Activated CD8-positive, alpha-beta memory T cell treated with anti-CD3 and anti-CD28 coated beads, Interleukin-2, amount 50 U/mL, for 4 hours (primary cell): Measurements from ENCODE around the gene FLAD1.
"Not testable (repeated sequence)": the region's sequence is repeated elsewhere in the genome, so short reads cannot be mapped to it uniquely, and the experiment has no call there.

ENCODE experiments used
- DNase-seq: peaks from one replicate; pipeline ENCODE4 v3.0.0-alpha.2; 2020

The FLAD1 gene

DNA sequence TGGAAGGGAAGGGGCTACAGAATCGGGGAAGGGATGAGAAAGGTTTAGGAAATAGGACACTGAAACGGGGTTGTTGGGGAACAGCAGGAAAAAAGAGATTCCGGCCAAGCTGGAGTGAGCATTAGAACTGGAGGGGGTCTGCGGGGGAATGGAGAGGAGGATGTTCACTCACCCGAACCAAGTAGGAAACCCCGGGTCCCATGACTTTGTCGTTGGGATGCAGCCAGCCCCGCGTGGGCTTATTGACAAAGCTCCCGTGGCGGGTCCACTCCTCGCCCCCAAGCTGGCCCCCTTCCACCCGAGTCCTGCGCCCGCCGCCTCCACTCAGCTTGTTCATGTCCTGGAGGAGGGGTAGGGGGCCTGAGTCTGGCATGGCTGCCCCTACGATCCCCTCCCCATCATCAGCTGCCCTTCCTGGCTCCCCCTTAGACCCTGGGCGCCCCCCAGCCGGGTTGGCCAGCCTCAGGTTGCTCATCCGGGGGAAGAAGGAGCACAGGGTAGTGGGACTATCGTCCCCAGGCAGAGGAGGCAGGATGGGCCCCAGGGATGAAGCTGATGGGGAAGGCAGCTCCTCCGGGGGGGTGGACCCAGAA is 13.2 kb upstream of the FLAD1 start:
- no peak for DNase-seq

DNA sequence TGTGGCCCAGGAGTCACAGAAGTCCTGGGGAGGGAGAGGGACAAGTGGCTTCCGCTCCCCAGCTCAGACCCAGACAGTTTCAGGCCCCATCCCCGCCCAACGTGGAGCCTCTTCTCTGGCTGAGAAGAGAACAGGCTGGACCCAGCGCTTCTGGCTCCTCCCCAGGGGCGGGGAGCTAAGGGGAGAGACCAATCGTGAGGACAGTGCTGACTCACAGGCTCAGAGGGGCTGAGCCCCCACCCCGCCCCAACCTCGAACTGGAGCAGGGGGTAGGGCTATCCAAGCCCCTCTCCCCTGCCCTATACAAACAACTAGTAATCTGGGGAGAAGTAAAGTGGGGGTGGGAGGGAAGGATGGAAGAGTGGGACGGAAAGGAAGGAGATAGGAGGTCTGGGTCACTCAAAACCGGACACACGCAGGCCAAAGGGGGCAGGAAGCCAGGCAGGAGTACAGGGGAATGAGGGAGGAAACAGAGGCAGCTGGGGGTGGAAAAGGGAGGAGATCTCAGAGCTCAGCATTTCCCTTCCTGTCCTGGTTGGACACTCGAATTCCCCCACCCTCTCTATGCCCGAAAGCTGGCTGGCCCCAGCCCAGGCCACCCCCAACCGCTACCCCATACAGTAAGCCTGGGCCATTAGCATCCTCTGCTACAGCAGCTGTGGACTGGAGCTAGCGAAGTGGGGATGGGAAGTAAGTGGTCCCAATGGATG is 12.4 kb upstream of the FLAD1 start, which contains the start of gene SHC1:
Gene SHC1 (minus strand): TSS at position 117 of the 710 bp plus-strand sequence. CDS start 221 bp downstream, outside the sequence.
- no peak for DNase-seq

- DNase-seq: no peak
These were observed 11.7 kb upstream of the FLAD1 start for GRCh38 chr1:154971341-154971998.

GRCh38 chr1:154972213-154972516 is 11.0 kb upstream of the FLAD1 start:
- no peak for DNase-seq

DNA sequence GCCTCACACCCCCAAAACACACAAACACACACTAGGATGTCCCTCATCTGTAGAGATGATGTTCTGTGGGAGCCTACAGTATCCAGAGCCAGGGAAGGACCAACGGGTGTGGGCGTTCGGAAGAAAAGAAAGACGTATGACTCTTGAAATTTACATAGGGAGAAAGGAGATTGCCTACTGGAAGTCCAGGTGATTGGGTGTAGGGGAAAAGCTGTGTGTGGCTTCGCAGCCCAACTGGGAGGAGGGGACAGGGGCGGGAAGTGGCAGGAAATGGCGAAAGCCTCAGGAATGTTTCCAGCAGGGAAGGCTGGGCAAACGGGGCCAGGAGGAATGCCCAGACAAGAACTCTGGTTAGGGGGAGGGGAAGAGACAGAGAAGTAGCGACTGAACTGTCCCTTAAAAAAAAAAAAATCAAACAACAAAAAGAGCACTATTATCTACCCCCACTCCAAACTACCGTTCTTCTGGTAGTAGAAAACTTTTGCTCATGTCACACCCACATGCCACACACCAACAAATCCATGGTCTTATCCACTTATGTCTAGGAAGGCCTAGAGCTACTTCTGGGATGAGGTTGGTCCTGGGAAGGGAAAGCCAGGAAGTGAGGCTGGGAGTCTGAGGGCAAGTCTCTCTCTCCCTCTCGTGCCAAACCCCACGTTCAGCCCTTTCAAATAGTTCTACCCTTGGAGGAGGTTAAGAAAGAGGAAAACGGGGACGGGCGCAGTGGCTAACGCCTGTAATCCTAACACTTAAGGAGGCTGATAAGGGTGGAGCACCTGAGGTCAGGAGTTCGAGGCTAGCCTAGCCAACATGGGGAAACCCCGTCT is 10.4 kb upstream of the FLAD1 start:
- no peak for DNase-seq

DNA sequence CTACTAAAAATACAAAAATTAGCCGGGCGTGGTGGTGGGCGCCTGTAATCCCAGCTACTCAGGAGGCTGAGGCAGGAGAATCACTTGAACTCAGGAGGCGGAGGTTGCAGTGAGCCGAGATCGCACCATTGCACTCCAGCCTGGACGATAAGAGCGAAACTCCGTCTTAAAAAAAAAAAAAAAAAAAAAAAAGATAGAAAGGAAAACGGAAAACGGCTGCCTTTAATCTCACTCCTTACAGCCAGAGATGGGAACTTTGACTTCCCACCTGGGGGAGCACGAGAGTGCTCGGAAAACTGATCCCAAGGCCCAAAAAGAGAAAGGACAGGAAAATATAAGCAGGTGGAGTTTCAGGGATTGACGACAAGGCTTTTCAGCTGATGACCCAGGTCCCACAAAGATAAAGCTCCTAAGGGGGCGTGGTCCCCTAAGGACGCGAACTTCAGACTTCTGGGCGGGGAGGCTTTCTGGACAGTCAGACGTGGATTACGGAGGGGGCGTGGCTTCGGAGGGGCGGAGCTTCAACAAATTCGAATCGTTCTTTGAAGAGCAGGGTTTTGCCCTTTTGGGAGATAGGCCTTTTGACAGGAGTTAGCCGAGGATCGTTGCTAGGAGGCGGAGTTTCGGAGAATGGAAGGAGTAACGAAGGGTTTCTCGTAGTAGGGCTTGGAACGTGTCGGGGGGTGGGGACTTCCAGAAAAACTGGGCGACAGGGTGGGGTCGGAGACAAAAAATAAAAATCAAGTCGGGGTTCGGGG is 9.6 kb upstream of the FLAD1 start:
- peak; percentile 91 for DNase-seq

DNA sequence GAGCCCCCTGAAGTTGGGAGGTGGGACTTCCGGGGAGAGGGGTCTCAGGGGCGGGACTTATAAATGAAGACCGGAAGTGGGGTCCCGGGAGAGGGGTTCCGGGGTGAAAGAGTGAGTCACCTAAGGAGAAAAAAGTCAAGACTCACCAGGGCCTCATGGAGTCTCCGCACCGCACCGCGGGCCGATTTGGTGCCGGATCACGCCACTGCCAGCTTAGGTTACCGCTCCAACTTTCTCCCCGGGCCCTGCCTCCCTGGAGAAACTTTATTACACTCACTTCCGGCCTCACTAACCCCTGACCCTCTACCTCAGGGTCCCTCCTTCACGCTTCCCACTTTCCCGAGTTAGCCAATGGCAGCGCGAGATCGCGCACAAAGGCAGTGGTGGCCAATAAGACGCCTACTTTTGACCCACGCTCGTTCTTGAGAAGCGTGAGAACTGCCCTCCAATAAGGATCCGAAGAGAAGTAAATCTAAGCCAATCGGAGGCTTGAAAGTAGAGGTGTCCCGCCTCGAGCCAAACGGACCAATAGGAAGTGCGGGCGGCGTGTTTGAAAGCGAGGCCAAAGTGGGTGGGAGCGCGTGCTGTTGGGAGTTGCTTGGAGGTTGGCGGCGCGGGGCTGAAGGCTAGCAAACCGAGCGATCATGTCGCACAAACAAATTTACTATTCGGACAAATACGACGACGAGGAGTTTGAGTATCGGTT is 8.9 kb upstream of the FLAD1 start, which contains the start of gene CKS1B:
Gene CKS1B (plus strand): TSS at position 580 of the 706 bp plus-strand sequence. CDS start 65 bp downstream, at position 645.
- DNase-seq: peak; percentile 92

- peak; percentile 92 for DNase-seq
These were observed 8.2 kb upstream of the FLAD1 start for GRCh38 chr1:154974808-154975408.

DNA sequence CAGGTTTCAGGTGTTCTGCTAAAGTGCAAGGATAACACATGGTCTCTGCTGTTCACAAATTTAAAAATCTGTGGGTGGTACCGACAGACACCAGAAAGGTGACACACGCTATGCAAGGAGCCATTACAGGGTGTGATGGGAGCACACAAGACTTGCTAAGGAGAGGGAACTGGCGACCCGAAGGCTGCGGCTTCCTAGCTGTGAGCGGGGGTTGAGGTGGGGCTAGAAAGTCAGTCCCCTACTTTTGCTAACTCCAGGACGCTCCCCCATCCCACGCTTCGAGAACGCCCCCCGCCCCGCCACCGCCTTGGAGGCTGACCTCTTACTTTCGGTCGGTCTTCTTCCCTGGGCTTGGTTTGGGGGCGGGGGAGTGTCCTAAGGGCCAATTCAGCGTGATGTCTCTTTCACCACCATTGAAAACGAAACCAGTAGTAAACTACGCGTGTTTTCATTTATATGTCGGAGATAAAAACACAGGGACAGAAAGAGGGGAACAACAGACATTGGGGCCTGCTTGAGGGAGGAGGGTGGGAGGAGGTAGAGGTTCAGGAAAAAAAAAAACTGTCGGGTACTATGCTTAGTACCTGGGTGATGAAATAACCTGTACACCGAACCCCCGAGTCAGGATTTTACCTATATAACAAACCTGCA is 7.6 kb upstream of the FLAD1 start:
- peak; percentile 52 for DNase-seq

DNA sequence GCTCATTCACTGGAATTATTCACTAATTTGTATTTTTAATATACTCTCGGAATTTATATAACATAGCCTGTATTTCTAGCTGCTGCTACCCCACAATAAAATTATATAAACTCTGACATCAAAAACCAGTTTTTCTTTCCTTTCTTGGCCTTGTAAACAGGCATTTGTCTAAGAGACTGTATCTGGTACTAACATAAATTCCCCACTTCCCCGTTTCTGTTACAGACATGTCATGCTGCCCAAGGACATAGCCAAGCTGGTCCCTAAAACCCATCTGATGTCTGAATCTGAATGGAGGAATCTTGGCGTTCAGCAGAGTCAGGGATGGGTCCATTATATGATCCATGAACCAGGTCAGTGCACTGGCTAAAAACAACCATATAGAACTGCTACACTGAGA is 5.4 kb upstream of the FLAD1 start:
- not testable (repeated sequence) for DNase-seq

- DNase-seq: no peak
These were observed 4.8 kb upstream of the FLAD1 start for GRCh38 chr1:154978360-154978759.

- DNase-seq: no peak
These were observed 803 bp upstream of the FLAD1 start for GRCh38 chr1:154982341-154982740.

GRCh38 chr1:154983776-154984466 is 777 bp downstream of the FLAD1 start:
- DNase-seq: no peak

DNA sequence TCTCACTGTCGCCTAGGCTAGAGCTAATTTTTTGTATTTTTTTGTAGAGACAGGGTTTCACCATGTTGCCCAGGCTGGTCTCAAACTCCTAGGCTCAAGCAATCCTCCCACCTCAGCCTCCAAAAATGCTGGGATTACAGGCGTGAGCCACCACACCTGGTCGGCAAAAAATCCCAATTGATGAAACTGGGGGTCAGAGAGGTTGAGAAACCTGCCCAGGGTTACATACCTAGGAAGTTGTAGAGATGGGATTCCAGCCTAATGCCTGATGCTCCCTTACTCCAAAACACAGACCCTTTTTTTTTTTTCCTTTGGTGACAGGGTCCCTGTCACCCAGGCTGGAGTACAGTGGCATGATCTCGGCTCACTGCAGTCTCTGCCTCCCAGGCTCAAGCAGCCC is 3.6 kb downstream of the FLAD1 start:
- not testable (repeated sequence) for DNase-seq

GRCh38 chr1:154987326-154987725 is 4.2 kb downstream of the FLAD1 start:
- DNase-seq: no peak

DNA sequence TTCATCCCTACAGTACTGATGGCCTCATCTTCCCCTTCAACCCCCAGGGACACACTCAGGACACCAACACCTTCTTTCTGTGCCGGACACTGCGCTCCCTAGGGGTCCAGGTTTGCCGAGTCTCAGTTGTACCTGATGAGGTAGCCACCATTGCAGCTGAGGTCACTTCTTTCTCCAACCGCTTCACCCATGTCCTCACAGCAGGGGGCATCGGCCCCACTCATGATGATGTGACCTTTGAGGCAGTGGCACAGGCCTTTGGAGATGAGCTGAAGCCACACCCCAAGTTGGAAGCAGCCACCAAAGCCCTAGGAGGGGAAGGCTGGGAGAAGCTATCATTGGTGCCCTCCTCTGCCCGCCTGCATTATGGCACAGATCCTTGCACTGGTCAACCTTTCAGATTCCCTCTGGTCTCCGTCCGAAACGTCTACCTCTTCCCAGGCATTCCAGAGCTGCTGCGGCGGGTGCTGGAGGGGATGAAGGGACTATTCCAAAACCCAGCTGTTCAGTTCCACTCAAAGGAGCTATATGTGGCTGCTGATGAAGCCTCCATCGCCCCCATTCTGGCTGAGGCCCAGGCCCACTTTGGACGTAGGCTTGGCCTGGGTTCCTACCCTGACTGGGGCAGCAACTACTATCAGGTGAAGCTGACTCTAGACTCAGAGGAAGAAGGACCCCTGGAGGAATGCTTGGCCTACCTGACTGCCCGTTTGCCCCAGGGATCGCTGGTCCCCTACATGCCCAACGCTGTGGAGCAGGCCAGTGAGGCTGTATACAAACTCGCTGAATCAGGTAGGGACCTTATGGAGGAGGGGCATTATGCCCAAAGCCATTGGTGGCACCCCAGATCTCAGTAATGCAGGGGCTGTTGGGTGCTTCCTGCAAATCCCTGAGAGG is 5.2 kb downstream of the FLAD1 start:
- no peak for DNase-seq

DNA sequence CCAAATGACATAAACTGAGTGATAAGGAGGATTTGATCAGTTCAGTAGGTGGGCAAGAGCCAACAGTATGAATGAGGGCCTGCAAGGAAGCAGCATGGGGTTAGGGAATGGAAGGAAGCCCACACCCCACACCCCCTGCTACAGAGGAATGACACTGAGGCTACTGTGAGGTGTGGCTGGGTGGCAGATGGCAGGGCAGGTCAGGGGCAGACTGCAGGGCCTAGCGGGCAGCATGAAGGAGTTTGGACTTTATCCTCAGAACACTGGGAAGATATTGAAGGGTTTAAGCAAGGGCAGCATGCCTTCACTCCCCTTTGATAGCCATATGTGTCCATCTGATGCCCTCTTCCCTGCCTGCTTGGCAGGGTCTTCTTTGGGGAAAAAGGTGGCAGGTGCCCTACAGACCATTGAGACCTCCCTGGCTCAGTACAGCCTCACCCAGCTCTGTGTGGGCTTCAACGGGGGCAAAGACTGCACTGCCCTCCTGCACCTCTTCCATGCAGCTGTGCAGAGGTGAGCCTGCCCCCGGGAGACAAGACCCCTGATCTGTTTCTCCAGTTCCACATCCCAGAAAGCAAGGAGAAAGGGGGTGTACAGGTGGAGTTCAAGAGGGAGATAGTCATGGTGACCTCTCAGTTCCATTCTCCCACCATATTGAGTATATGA is 6.2 kb downstream of the FLAD1 start:
- no peak for DNase-seq

- DNase-seq: no peak
These were observed 7.1 kb downstream of the FLAD1 start for GRCh38 chr1:154990276-154990675.
